ENCODE data around the gene ZFR2. TPM values are rescaled to one million over a fixed set of nuclear protein-coding genes. Genes with fewer than 3 reads are reported as not detected.

Gene ZFR2
- total and polyA plus RNA-seq, 2 of the 8 experiments (the other 6 are each of a cell fraction or from before 2014, with no cell fraction given): 14.5 to 28.4 TPM

GRCh38 chr19:3852177-3852511 lies 16.7 kb downstream of the ZFR2 start (continued):
- TF ChIP-seq, protein P1, sequence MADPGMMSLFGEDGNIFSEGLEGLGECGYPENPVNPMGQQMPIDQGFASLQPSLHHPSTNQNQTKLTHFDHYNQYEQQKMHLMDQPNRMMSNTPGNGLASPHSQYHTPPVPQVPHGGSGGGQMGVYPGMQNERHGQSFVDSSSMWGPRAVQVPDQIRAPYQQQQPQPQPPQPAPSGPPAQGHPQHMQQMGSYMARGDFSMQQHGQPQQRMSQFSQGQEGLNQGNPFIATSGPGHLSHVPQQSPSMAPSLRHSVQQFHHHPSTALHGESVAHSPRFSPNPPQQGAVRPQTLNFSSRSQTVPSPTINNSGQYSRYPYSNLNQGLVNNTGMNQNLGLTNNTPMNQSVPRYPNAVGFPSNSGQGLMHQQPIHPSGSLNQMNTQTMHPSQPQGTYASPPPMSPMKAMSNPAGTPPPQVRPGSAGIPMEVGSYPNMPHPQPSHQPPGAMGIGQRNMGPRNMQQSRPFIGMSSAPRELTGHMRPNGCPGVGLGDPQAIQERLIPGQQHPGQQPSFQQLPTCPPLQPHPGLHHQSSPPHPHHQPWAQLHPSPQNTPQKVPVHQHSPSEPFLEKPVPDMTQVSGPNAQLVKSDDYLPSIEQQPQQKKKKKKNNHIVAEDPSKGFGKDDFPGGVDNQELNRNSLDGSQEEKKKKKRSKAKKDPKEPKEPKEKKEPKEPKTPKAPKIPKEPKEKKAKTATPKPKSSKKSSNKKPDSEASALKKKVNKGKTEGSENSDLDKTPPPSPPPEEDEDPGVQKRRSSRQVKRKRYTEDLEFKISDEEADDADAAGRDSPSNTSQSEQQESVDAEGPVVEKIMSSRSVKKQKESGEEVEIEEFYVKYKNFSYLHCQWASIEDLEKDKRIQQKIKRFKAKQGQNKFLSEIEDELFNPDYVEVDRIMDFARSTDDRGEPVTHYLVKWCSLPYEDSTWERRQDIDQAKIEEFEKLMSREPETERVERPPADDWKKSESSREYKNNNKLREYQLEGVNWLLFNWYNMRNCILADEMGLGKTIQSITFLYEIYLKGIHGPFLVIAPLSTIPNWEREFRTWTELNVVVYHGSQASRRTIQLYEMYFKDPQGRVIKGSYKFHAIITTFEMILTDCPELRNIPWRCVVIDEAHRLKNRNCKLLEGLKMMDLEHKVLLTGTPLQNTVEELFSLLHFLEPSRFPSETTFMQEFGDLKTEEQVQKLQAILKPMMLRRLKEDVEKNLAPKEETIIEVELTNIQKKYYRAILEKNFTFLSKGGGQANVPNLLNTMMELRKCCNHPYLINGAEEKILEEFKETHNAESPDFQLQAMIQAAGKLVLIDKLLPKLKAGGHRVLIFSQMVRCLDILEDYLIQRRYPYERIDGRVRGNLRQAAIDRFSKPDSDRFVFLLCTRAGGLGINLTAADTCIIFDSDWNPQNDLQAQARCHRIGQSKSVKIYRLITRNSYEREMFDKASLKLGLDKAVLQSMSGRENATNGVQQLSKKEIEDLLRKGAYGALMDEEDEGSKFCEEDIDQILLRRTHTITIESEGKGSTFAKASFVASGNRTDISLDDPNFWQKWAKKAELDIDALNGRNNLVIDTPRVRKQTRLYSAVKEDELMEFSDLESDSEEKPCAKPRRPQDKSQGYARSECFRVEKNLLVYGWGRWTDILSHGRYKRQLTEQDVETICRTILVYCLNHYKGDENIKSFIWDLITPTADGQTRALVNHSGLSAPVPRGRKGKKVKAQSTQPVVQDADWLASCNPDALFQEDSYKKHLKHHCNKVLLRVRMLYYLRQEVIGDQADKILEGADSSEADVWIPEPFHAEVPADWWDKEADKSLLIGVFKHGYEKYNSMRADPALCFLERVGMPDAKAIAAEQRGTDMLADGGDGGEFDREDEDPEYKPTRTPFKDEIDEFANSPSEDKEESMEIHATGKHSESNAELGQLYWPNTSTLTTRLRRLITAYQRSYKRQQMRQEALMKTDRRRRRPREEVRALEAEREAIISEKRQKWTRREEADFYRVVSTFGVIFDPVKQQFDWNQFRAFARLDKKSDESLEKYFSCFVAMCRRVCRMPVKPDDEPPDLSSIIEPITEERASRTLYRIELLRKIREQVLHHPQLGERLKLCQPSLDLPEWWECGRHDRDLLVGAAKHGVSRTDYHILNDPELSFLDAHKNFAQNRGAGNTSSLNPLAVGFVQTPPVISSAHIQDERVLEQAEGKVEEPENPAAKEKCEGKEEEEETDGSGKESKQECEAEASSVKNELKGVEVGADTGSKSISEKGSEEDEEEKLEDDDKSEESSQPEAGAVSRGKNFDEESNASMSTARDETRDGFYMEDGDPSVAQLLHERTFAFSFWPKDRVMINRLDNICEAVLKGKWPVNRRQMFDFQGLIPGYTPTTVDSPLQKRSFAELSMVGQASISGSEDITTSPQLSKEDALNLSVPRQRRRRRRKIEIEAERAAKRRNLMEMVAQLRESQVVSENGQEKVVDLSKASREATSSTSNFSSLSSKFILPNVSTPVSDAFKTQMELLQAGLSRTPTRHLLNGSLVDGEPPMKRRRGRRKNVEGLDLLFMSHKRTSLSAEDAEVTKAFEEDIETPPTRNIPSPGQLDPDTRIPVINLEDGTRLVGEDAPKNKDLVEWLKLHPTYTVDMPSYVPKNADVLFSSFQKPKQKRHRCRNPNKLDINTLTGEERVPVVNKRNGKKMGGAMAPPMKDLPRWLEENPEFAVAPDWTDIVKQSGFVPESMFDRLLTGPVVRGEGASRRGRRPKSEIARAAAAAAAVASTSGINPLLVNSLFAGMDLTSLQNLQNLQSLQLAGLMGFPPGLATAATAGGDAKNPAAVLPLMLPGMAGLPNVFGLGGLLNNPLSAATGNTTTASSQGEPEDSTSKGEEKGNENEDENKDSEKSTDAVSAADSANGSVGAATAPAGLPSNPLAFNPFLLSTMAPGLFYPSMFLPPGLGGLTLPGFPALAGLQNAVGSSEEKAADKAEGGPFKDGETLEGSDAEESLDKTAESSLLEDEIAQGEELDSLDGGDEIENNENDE (IDR thresholded peaks at IDR 0.05; ENCODE audit: insufficient replicate concordance, low read length): no peak
- TF ChIP-seq JUN (IDR thresholded peaks at IDR 0.05; ENCODE audit: low read depth, low read length) (no peak), EGR1 (IDR thresholded peaks at IDR 0.05; ENCODE audit: borderline replicate concordance, low read depth, low read length) (no peak), TAF1 (IDR thresholded peaks at IDR 0.05; ENCODE audit: low read depth, low read length) (no peak), SAP30 (IDR thresholded peaks at IDR 0.05; ENCODE audit: insufficient read depth, insufficient replicate concordance, low read length) (no peak), SIRT6 (IDR thresholded peaks at IDR 0.05; ENCODE audit: low read length) (no peak), POLR2AphosphoS5 (IDR thresholded peaks at IDR 0.05; ENCODE audit: low read depth, low read length) (no peak), EP300 (IDR thresholded peaks at IDR 0.05; ENCODE audit: borderline replicate concordance in 1 of 2, low read depth in 2 of 2, low read length in 2 of 2) (no peak), TBP (IDR thresholded peaks at IDR 0.05; ENCODE audit: low read depth, low read length) (no peak), SIN3A (conservative IDR thresholded peaks at IDR 0.05 in 1 of 2, IDR thresholded peaks at IDR 0.05 in 1 of 2; ENCODE audit: low read depth in 1 of 2, low read length in 2 of 2) (no peak), TEAD4 (IDR thresholded peaks at IDR 0.05; ENCODE audit: low read depth, low read length) (no peak), POLR2A (IDR thresholded peaks at IDR 0.05; ENCODE audit: control extremely low read depth in 1 of 2, low read depth in 2 of 2, low read length in 2 of 2) (no peak), KDM1A (IDR thresholded peaks at IDR 0.05; ENCODE audit: borderline replicate concordance, low read length) (no peak)

Data from H1 (cell line).